Muscle of back (tissue), 13 donors: Measurements from ENCODE around the gene OR10Z1. TPM values are rescaled to one million over a fixed set of nuclear protein-coding genes. Genes with fewer than 3 reads are reported as not detected.

ENCODE experiments used
- DNase-seq, 3 donors: peaks; one replicate each; pipeline versions ENCODE4 v3.0.0 to v3.0.0-alpha.2; 2013
- long read RNA-seq, 9 donors: transcript quantifications; one replicate each; lab custom pipeline, GENCODE V29; 2026
- polyA plus RNA-seq, 10 donors: library from polyadenylated mRNA; unstranded; fragments of 120-200 nt; gene quantifications; one replicate each; pipeline ENCODE4 v1.2.1, GENCODE V29; 2013; ENCODE audit not compliant: insufficient read length in 10 of 10

OR10Z1 gene
- under 1 TPM in 9 of 10 donors, not detected in 1; 0.04 to 0.12 (median 0.07) TPM for polyA plus RNA-seq
- long read RNA-seq, donor 1, result 0 reads
- long read RNA-seq, donor 2, result 0 reads
- long read RNA-seq, donor 3, result 0 reads
- long read RNA-seq, donor 4, result 0 reads
- long read RNA-seq, donor 5, result 0 reads
- long read RNA-seq, donor 6, result 0 reads
- long read RNA-seq, donor 7, result 0 reads
- long read RNA-seq, donor 8, result 0 reads
- long read RNA-seq, donor 9, result 0 reads

DNA sequence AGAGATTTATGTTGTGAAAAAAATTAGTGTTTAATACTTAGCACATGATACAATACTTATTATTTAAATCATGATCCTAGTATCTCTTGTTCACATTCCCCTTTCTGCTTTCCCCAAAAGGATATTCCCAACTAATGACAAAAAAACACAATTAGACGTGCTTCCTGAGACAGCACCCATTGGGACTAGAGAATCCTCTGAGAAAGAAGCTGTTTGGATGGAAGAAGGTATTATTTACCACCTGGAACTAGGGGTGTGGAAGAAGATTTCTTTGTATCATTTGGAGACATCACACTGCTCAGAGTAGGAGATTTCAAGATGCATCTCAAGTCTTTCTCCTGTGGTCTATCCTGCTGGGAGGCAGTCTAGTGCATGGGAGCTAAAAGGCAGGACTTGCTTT is at the start of gene OR10Z1:
Gene OR10Z1 (plus strand): TSS at position 301 of the 400 bp plus-strand sequence. CDS start 1,171 bp downstream, outside the sequence.
- DNase-seq, result no peak

GRCh38 chr1:158559696-158560095 is 45.4 kb upstream of the OR10Z1 start:
- DNase-seq, result no peak

DNA sequence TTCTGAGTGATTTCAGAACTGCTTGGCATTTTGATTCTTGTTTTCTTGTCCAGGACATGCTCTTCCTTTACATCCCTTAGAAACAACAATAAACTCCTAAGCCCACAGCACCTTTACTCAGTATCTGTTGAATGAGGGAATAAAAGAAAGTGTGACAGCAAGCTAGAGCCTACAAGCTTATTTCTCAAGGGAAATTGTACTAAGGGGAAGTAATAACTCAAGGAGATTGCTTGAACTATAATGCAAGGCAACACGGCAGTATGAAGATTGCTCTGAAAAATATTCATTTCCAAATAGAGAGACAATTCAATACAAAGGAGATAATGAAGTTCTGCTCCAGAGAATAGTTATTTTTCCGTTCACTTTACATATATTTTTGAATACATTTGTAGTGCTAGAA is 41.2 kb upstream of the OR10Z1 start:
- DNase-seq, result no peak

- no peak for DNase-seq
These were observed 40.5 kb upstream of the OR10Z1 start for GRCh38 chr1:158564608-158565007.

- no peak for DNase-seq
These were observed 34.6 kb upstream of the OR10Z1 start, which contains the start of gene OR6P1 for GRCh38 chr1:158570480-158570879. OR6P1 (minus strand) TSS chr1:158570580; CDS start chr1:158563604, 6,976 bp downstream.

GRCh38 chr1:158572226-158572625 is 32.8 kb upstream of the OR10Z1 start:
- DNase-seq, result no peak

DNA sequence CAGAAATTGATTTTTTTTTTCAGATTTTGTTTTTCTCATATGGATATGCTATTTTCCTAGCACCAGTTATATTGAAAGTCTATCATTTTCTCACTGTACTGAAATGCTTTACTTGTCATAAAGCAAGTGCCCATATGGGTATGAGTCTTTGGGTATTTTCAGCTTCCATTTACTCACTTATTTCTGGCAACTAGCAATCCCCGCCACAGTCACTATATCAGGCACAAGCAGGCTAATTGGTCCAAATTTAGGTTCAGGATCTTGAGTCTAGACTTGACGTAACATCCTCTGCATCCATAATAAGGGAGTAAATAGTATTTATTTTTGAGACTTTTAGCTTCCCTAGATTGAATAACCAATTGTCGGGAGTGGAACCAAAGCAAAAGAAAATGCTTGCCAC is 27.5 kb upstream of the OR10Z1 start:
- no peak for DNase-seq

DNA sequence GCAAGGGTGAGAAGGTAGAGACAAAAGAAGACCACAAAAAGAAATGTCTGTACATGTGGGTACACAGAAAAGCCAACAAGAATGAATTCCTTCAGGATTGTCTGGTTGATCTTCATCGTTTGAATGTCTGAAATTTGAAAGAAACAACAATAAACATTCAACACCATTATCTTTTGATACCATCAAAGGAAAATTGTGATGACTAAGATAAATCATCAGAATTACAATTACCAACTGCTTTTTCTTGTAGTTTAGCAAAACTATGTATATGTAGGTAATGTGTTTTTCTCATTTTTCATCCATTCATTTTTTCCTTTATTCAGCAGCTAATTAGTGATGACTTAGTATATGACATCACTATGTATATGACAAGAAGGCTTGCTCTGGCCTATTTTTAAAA is 25.3 kb upstream of the OR10Z1 start, which contains the start of gene OR10X1:
Gene OR10X1 (minus strand): TSS at position 167 of the 400 bp plus-strand sequence. CDS start 0 bp downstream, at position 167.
- no peak for DNase-seq

DNA sequence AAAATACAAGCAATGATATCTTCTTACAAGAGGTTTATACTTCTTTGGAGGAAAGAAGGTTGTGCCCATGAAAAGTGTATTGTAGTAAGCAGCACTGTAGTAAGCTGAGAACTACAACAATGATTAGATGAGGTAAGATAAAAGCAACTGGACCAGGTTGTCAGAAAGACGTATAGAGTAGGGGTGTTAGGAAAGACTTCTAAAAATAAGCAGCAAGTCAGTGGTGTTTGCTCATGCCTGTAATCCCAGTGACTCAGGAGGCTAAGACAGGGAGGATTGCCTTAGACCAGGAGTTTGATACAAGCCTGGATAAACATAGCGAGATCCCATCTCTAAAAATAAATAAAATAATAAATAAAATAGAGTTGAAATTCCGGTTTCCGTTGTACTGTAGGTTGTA is 21.1 kb upstream of the OR10Z1 start:
- no peak for DNase-seq

DNA sequence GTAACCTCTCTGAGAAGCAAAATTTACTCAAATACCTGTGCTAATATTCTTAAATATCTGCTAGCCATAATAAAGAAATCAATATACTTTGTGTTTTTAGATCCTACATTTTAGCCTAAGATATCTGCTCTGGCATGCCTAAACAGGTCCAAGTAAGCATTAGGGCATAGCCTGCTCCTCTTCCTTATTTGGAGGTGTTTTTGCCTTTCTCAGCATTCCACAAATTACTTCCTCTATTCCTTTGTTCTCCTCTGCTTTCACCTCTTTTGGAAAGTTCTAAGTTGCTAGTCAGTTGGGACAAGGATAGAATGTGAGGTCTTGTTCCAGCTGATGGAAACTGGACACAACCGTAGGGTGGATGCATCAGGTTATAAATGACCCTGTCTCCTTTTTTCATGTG is 18.1 kb upstream of the OR10Z1 start:
- no peak for DNase-seq

DNA sequence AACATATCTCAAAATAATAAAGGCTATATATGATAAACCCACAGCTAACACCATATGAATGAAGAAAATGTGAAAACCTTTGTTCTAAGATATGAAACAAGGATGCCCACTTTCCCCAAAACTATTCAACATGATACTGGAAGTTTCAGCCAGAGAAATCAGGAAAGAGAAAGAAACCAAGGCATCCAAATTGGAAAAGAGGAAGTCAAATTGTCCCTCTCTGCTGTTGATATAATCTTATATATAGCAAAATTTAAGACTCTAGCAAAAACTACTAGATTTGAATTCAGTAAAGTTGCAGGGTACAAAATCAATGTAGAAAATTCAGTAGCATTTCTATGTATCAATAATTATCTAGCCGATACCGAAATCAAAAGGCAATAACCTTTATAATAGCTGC is 4.3 kb upstream of the OR10Z1 start:
- no peak for DNase-seq

- no peak for DNase-seq
These were observed 2.2 kb downstream of the OR10Z1 start for GRCh38 chr1:158607296-158607695.

GRCh38 chr1:158611916-158612315 is 6.8 kb downstream of the OR10Z1 start:
- DNase-seq, result no peak

- no peak for DNase-seq
These were observed 8.7 kb downstream of the OR10Z1 start for GRCh38 chr1:158613764-158614163.

DNA sequence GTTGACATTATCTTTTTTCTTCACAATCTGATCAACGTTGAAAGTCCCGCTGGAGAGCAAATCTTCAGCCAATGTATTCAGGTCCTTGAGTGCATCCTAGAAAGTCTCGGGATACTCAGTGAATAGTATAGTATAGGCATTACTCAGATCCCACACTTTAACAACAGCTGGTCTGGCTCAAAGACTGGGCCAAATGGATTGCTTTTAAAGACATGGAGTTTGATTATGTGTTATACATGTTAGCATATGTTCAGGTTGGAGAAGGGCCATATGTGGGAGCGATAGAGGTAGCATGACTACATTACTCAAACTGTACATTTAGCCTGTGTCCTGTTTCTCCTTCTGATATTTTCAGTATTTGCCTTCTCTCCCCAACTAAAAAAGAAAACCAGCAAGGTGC is 33.1 kb downstream of the OR10Z1 start:
- DNase-seq, result no peak

DNA sequence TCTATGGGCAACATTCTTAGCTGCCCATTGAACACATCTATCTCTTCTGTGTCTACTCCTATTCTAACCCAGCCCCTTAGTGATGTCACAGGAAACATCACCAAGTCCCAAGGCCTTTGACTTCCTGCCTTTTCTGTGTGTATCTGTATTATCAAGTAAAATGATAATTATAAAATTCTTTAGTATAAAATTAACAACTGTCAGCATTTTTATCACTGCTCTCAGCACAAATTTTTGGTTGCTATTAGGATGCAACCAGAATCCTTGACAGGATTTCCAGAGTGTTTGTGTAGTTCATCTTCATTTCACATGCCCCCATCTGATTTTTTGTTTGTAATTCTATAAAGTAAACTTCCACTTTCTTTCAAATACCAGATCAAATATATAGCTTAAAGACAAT is 33.8 kb downstream of the OR10Z1 start:
- no peak for DNase-seq

DNA sequence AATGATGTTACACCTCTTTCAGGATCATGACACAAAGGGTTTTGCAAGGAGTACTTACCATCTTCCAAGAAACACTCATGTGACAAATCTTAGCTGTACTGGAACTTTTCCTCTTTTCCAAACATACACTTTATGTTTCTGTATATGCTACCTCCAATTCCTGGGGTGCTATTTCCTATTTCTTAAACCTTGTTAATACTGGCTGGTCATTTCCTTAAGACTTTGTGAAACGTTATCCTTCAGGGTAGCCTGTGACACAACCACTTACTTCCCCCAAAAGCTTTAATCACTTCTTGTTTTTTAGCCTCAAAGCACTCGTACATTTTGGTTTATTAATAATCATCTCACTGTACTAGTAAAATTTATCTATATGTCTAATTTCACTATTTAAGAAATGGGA is 39.4 kb downstream of the OR10Z1 start:
- no peak for DNase-seq

DNA sequence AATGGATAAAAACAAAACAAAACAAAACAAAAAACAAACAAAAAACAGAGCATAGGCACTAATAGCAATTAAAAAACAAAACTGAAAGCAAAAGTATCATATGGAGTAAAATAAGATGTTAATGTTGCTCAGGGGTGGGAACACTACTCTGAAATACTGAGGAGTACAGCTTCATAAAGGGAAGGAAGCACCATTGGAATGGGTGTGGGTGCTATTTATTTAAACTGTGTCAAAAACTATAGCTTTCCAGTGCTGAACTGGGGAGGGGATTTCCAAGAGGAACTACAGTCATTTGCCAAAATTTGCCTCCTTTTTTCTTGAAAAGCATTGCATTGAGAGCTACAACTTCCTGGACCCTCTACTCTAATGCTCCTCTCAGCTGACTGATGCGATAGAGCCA is 41.4 kb downstream of the OR10Z1 start:
- no peak for DNase-seq

DNA sequence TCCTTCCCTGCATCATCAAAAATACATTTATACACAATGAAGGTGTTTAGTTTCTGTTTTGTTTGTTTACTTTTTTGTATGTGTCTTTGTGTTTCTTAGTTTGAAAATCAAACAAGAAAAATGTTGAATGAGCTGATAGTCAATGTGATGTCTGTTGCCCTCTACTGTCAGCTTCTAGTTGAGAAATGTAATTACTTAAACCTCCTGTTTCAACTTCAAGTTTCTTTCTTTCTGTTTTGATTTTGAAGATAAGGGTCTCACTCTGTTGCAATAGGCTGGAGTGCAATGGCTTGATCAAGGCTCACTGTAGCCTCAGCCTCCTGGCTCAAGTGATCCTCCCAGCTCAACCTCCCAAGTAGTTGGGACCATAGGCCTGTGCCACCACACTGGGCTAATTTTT is 44.0 kb downstream of the OR10Z1 start:
- no peak for DNase-seq

- no peak for DNase-seq
These were observed 47.8 kb downstream of the OR10Z1 start for GRCh38 chr1:158652721-158653334.

DNA sequence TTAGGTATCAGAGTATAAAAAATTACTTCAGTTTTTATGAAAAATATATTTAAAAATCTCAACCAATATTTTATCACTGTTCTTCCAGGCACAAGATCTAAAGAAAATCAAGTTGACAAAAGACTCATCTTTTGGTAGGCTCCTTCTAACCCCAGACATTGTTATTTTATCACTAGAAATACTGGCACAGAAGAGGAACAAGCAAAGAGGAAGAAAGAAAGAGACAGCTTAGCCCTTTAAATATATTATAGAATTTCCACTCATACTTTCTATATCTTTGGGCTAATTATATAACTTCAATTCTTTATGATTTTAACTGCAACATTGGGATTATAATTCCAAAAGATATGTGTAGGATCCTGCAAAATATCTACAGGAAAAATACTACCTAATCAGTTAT is 49.0 kb downstream of the OR10Z1 start:
- no peak for DNase-seq

- peak in 1 of 3 donors; percentile 32 for DNase-seq
These were observed 49.5 kb downstream of the OR10Z1 start for GRCh38 chr1:158654571-158654970.
